ENCODE data around the gene NGEF.
"Not testable (repeated sequence)": the region's sequence is repeated elsewhere in the genome, so short reads cannot be mapped to it uniquely, and the experiment has no call there.

- TF ChIP-seq ZNF586 (CRISPR knock-in tag; conservative IDR thresholded peaks at IDR 0.05); CAMTA2 (CRISPR knock-in tag; conservative IDR thresholded peaks at IDR 0.05); ZNF140 (CRISPR knock-in tag; IDR thresholded peaks at IDR 0.05); ZZZ3 (IDR thresholded peaks at IDR 0.05): not testable (repeated sequence)
These were observed 106.0 kb downstream of the NGEF start for GRCh38 chr2:232906867-232907717.

Data from K562 (cell line).